Rectal smooth muscle tissue (tissue), 1 donor: ENCODE measurements around the gene IER5.
"Not testable (repeated sequence)": the region's sequence is repeated elsewhere in the genome, so short reads cannot be mapped to it uniquely, and the experiment has no call there.

ENCODE experiments used
- H3K27ac ChIP-seq: one replicate; pipeline ENCODE4 v1.7.0; 2013; ENCODE audit warnings: low read depth, low read length, inconsistent platforms
- H3K27me3 ChIP-seq: one replicate; pipeline ENCODE4 v1.7.0; 2013; ENCODE audit warnings: low read length; ENCODE audit not compliant: control insufficient read depth, insufficient read depth
- H3K36me3 ChIP-seq: one replicate; pipeline ENCODE4 v1.7.0; 2013; ENCODE audit warnings: low read length; ENCODE audit not compliant: control insufficient read depth, insufficient read depth
- H3K4me1 ChIP-seq: one replicate; pipeline ENCODE4 v1.7.0; 2013; ENCODE audit warnings: low read length; ENCODE audit not compliant: control insufficient read depth, insufficient read depth
- H3K4me3 ChIP-seq: one replicate; pipeline ENCODE4 v1.7.0; 2013; ENCODE audit warnings: low read length
- H3K9ac ChIP-seq: one replicate; pipeline ENCODE4 v1.7.0; 2013; ENCODE audit warnings: low read length

The IER5 gene

GRCh38 chr1:181114574-181115367 is 26.3 kb downstream of the IER5 start:
- Histone ChIP-seq H3K36me3 (no peaks in the 10 kb centered on the region), H3K27me3 (no peaks in the 10 kb centered on the region), H3K27ac (no peak overlapping the region), H3K4me3 (no peak overlapping the region), H3K4me1 (no peaks in the 10 kb centered on the region), H3K9ac (no peak overlapping the region)

- Histone ChIP-seq H3K36me3 (no peaks in the 10 kb centered on the region), H3K9ac (no peak overlapping the region), H3K27ac (no peak overlapping the region), H3K27me3 (no peaks in the 10 kb centered on the region), H3K4me1 (no peaks in the 10 kb centered on the region), H3K4me3 (no peak overlapping the region)
These were observed 26.8 kb downstream of the IER5 start for GRCh38 chr1:181115368-181115684.

- H3K4me3 ChIP-seq, H3K36me3 ChIP-seq, H3K9ac ChIP-seq, H3K27ac ChIP-seq, H3K27me3 ChIP-seq, H3K4me1 ChIP-seq: not testable (repeated sequence)
These were observed 27.5 kb downstream of the IER5 start for GRCh38 chr1:181115971-181116370.

GRCh38 chr1:181116819-181117390 is 28.4 kb downstream of the IER5 start:
- H3K4me3 ChIP-seq = no peak overlapping the region
- H3K27ac ChIP-seq = no peak overlapping the region

GRCh38 chr1:181117648-181118449 is 29.3 kb downstream of the IER5 start:
- H3K36me3 ChIP-seq = no peaks in the 10 kb centered on the region
- no peaks in the 10 kb centered on the region for H3K4me1 ChIP-seq
- no peak overlapping the region for H3K27ac ChIP-seq
- H3K27me3 ChIP-seq = no peaks in the 10 kb centered on the region
- H3K4me3 ChIP-seq = no peak overlapping the region
- H3K9ac ChIP-seq = no peak overlapping the region

More at GRCh38 chr1:181116819-181117390, 28.4 kb downstream of the IER5 start:
- no peaks in the 10 kb centered on the region for H3K27me3 ChIP-seq
- H3K36me3 ChIP-seq = no peaks in the 10 kb centered on the region
- H3K9ac ChIP-seq = no peak overlapping the region
- no peaks in the 10 kb centered on the region for H3K4me1 ChIP-seq

GRCh38 chr1:181119093-181119989 is 30.8 kb downstream of the IER5 start:
- Histone ChIP-seq H3K9ac (no peak overlapping the region), H3K4me3 (no peak overlapping the region)

GRCh38 chr1:181120924-181121323 is 32.4 kb downstream of the IER5 start:
- Histone ChIP-seq H3K36me3 (no peaks in the 10 kb centered on the region), H3K27me3 (no peaks in the 10 kb centered on the region), H3K9ac (no peak overlapping the region), H3K27ac (no peak overlapping the region), H3K4me3 (no peak overlapping the region), H3K4me1 (no peaks in the 10 kb centered on the region)

More at GRCh38 chr1:181119093-181119989, 30.8 kb downstream of the IER5 start:
- H3K27me3 ChIP-seq = no peaks in the 10 kb centered on the region
- no peaks in the 10 kb centered on the region for H3K36me3 ChIP-seq
- H3K4me1 ChIP-seq = no peaks in the 10 kb centered on the region
- no peak overlapping the region for H3K27ac ChIP-seq

- H3K9ac ChIP-seq = no peak overlapping the region
- no peaks in the 10 kb centered on the region for H3K27me3 ChIP-seq
- H3K4me3 ChIP-seq = no peak overlapping the region
- H3K27ac ChIP-seq = no peak overlapping the region
- H3K4me1 ChIP-seq = no peaks in the 10 kb centered on the region
- no peaks in the 10 kb centered on the region for H3K36me3 ChIP-seq
These were observed 33.0 kb downstream of the IER5 start for GRCh38 chr1:181121498-181121897.

- Histone ChIP-seq H3K4me3 (no peak overlapping the region), H3K9ac (no peak overlapping the region), H3K36me3 (no peaks in the 10 kb centered on the region), H3K27ac (no peak overlapping the region), H3K27me3 (no peaks in the 10 kb centered on the region), H3K4me1 (no peaks in the 10 kb centered on the region)
These were observed 33.7 kb downstream of the IER5 start for GRCh38 chr1:181122222-181122621.

GRCh38 chr1:181123173-181123572 is 34.7 kb downstream of the IER5 start:
- Histone ChIP-seq H3K4me3 (no peak overlapping the region), H3K27me3 (no peaks in the 10 kb centered on the region), H3K4me1 (no peaks in the 10 kb centered on the region), H3K36me3 (no peaks in the 10 kb centered on the region), H3K27ac (no peak overlapping the region), H3K9ac (no peak overlapping the region)

- H3K4me1 ChIP-seq = no peaks in the 10 kb centered on the region
- H3K9ac ChIP-seq = no peak overlapping the region
- H3K4me3 ChIP-seq = no peak overlapping the region
- no peaks in the 10 kb centered on the region for H3K27me3 ChIP-seq
- no peaks in the 10 kb centered on the region for H3K36me3 ChIP-seq
- H3K27ac ChIP-seq = no peak overlapping the region
These were observed 35.8 kb downstream of the IER5 start for GRCh38 chr1:181124291-181124751.

- Histone ChIP-seq H3K36me3 (no peaks in the 10 kb centered on the region), H3K27ac (no peak overlapping the region), H3K9ac (no peak overlapping the region), H3K4me3 (no peak overlapping the region), H3K27me3 (no peaks in the 10 kb centered on the region), H3K4me1 (no peaks in the 10 kb centered on the region)
These were observed 37.8 kb downstream of the IER5 start for GRCh38 chr1:181126289-181126688.
